ENCODE data around the gene ATAD1.

- TF ChIP-seq CTCF (IDR thresholded peaks at IDR 0.05; ENCODE audit: low read depth, low read length, poor library complexity, severe bottlenecking) (no peak), EZH2phosphoT487 (IDR thresholded peaks at IDR 0.05; ENCODE audit: borderline replicate concordance, low read length) (no peak)
These were observed 111.3 kb downstream of the ATAD1 start for GRCh38 chr10:87706731-87707130.
